Activated CD4-positive, alpha-beta T cell treated with anti-CD3 and anti-CD28 coated beads, Interleukin-2, amount 50 U/mL, for 24 hours (primary cell): ENCODE measurements around the gene MYH4.

Source experiments
- DNase-seq, 2 donors: peaks; one replicate each; pipeline ENCODE4 v3.0.0-alpha.2; 2020; ENCODE audit warnings: low read depth in 1 of 2, low spot score in 1 of 2

Gene MYH4

DNA sequence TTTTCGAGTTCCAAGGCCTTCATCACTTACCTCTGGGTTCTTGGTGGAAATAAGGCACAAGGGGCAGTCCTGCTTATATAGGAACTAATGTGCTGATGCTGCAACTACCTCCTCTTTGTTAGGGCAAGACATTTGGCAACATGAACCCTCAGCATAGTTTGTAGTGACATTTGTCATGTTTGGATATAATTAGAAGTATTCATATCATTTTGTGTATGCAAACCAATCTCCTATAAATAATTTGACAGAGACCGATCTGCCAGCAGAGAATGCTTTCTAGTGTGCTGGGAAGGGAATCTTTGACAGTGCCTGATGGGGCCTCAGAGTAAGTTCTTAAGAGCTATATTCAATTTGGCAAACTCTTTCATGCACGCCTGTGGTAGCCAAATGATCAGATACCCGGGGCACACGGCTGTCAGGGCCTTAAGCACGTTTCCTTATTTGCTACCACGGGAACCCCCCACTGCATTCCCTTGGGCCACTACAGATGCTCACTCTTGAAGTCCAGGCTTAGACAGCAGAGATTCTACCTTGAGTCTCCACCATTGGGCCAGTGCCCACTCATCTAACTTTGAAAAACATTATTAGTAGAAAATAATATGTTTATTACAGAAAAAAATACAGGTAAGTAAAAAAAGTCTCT, 47.3 kb downstream of the MYH4 start, which contains the start of gene MYH8:
MYH8 (minus strand) TSS at position 51 of the 643 bp plus-strand sequence. CDS start 1,723 bp downstream, outside the sequence.
- no peak for DNase-seq

DNA sequence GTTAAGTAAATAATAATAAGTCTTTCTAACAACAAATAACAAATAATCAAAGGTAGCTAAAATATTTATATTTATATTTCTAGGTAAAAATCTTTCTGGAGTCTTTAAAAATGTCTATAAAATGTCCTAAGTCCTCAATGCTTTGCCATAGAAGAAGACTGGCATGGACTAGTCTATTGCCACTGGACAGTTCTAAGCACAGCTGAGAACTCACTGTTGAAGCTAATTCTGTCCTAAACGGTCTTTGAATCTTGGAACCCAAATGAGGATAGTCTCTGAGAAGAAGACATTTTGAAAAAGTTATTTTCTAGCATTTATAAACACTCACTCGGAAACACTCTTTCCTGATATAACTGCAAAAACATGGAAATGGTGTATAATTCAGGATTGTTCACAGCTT, 48.1 kb downstream of the MYH4 start:
- DNase-seq = no peak

DNA sequence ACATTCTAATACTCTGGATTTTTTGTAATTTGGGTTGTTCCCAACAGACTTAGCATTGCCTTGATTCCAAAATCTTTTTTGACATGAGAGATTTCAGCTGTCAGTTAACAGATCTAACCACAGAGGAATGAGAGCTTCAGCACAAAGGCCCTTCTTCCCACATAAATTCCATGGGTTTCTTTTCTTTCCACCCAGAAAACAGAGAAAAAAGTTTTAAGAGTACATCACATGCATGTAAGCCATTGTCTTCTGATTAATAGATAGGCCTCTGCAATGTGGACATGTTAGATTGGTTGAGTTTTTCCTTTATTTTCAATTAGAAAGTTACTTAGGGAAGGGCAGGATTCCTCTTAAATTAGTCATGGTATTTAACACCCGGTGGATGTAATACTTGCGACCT, 48.5 kb downstream of the MYH4 start:
- no peak for DNase-seq

DNA sequence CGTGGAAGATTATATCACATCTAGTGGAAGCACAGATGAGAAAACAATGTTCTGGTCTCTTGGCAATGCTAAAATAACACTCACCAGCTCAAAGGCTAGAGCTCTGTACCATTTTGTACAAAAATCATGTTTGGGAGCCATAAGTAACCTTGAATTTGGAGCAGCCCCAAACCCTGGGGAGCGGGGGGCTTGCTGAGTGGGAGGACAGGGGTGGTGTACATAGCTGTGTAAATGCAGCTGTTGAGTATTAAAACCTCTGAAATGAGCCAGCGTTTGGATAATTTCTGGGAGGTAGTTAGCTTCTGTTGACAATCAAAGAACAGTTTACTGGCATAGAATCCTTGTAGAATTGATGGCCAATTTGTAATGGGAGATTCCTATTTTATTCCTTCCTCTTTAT, 51.9 kb downstream of the MYH4 start:
- no peak for DNase-seq

DNA sequence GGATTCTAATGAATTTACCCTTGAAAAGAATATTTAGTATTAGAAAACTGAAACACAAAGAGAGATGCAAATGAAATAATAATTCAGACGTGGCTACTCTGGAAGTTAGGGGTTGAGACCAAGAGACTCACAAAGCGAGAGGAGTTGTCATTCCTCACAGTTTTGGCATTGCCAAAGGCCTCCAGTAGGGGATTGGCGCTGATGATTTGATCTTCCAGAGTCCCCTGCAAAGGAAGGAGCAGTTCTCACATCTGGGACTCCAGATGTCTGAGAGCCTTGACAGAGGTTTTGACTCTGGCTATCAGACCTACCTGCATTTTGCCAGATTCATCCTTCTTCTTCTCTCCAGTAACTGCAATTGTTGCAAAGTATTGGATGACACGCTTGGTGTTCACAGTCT, 54.2 kb downstream of the MYH4 start:
- no peak for DNase-seq

DNA sequence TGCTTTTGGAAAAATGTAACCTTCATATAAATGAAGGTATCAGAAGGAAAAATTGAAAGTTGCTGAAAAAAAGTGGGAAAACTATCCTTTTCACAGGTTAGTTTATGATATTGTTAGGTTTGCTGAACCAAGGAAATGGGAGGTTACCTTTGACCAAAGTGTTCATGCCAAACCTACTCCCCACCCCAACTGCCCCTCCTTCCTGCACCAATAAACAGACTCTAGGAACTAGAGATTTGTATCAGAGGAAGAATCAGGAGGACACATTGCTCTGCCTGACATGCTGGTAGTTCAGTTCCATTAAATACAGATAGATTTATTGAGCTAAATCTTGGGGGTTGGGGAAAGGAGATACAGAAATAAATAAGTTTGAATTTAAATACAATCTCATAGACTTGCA, 65.8 kb downstream of the MYH4 start:
- no peak for DNase-seq

DNA sequence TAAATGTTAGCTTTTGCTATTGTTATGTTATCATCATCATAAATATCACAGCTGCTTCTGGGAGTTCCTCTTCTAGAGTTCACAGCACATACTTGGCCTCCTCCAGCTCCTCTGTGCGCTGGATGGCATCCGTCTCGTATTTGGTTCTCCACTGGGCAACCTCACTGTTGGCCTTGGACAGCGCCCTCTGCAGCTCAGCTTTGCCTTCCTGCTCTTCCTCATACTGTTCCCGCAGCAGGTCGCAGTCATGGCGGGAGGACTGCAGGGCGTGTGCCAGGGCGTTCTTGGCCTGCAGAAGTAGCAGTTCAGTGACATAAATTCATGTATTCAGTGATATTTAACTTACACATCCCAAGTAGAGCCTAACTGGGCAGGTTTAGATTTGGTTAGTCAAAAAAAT, 71.0 kb downstream of the MYH4 start:
- DNase-seq = no peak

DNA sequence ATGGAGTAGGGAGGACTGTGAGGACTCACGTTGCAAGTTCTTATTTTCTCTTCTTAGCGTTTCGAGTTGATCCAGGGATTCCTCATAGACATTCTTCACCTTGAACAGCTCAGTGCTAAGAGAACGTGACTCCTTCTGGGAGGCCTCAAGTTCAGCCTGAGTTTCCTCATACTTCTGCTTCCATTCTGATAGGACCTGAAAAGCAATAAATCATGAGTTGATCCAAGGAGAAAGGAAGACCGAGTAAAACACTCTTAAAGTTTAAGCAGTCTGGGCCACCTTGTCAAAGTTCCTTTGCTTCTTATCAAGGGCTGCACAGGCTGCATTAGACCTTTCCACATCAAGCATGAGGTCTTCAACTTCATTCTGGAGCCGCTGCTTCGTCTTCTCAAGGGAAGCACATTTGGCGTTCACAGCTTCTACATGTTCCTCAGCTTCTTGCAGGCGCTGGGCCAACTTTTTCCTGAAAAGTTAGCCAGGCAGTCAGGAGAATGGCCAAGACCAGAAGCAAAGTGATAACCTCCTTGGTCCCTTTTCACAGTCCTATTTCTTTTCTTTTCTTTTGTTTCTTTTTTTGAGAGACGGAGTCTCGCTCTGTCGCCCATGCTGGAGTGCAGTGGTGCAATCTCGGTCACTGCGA, 72.7 kb downstream of the MYH4 start:
- no peak for DNase-seq

DNA sequence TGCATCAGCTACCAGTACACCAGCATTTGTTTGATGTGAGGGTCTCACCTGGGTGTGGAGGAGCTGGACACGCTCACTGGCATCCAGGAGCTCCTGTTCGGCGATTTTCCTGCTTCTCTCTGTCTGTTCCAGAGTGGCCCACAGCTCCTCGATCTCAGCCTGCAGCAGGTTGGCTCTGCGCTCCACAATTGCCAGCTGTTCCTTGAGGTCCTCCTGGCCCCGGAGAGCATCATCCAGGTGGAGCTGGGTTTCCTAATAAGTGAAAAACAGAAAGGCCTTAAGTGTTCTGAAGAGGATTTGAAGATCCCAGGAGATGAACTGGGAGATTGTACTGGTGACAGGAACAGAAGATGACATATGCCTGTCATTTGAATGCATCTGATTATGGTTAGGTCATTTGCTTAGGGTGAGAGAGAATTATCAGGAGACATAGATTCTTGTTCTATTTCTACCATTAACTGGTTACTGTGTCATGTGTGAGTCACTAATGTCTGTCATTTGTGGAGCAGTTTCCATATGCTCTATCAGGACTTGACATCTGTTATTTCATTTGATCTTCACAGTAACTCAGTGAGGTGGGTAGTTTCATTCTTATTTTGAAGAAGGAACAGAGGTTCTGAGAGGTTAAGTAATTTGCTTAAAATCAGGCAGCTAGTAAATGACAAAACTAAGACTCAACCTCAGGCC, 75.0 kb downstream of the MYH4 start:
- DNase-seq = no peak
